ENCODE measurements around the gene NOG.

The NOG gene

GRCh38 chr17:56593646-56594319 lies at the start of gene NOG:
Gene NOG (plus strand): TSS chr17:56593699. CDS start chr17:56594224, 525 bp downstream.
- peak; percentile 31 for DNase-seq

GRCh38 chr17:56545106-56545505 lies 48.4 kb upstream of the NOG start:
- DNase-seq: no peak

- no peak for DNase-seq
These were observed 47.6 kb upstream of the NOG start for GRCh38 chr17:56545930-56546329.

GRCh38 chr17:56548661-56549060 lies 44.8 kb upstream of the NOG start:
- DNase-seq: no peak

- no peak for DNase-seq
These were observed 44.0 kb upstream of the NOG start for GRCh38 chr17:56549501-56549900.

- no peak for DNase-seq
These were observed 35.8 kb upstream of the NOG start for GRCh38 chr17:56557682-56558081.

GRCh38 chr17:56558088-56558487 lies 35.4 kb upstream of the NOG start:
- DNase-seq: no peak

- no peak for DNase-seq
These were observed 23.3 kb upstream of the NOG start for GRCh38 chr17:56570199-56570598.

- DNase-seq: no peak
These were observed 22.0 kb upstream of the NOG start for GRCh38 chr17:56571456-56571855.

- no peak for DNase-seq
These were observed 16.2 kb upstream of the NOG start for GRCh38 chr17:56577190-56577842.

- no peak for DNase-seq
These were observed 15.7 kb upstream of the NOG start for GRCh38 chr17:56577843-56578204.

- no peak for DNase-seq
These were observed 11.6 kb upstream of the NOG start for GRCh38 chr17:56581635-56582627.

GRCh38 chr17:56583772-56584171 lies 9.7 kb upstream of the NOG start:
- DNase-seq: no peak

- no peak for DNase-seq
These were observed 6.2 kb upstream of the NOG start for GRCh38 chr17:56587298-56587697.

GRCh38 chr17:56592487-56593085 lies 913 bp upstream of the NOG start:
- DNase-seq: peak; percentile 63

GRCh38 chr17:56593086-56593645 lies 333 bp upstream of the NOG start:
- peak; percentile 21 for DNase-seq

GRCh38 chr17:56594320-56595107 lies 1.0 kb downstream of the NOG start:
- DNase-seq: peak; percentile 17

GRCh38 chr17:56595108-56595418 lies 1.6 kb downstream of the NOG start:
- no peak for DNase-seq

GRCh38 chr17:56595831-56596690 lies 2.6 kb downstream of the NOG start:
- peak; percentile 5 for DNase-seq

GRCh38 chr17:56596691-56597494 lies 3.4 kb downstream of the NOG start:
- DNase-seq: no peak
